Measurements from ENCODE around the gene RIC3.

The RIC3 gene

GRCh38 chr11:8066036-8066910, 102.6 kb downstream of the RIC3 start:
- FAIRE-seq, result no peak

- no peak for FAIRE-seq
Measured at GRCh38 chr11:8065031-8065430, 103.8 kb downstream of the RIC3 start.

- FAIRE-seq, result peak; percentile 33
Measured at GRCh38 chr11:8063324-8063723, 105.5 kb downstream of the RIC3 start.

- FAIRE-seq, result no peak
Measured at GRCh38 chr11:8062781-8063257, 106.0 kb downstream of the RIC3 start.

GRCh38 chr11:8061555-8062428, 107.0 kb downstream of the RIC3 start:
- FAIRE-seq, result no peak

- no peak for FAIRE-seq
Measured at GRCh38 chr11:8060801-8061554, 107.8 kb downstream of the RIC3 start.

- no peak for FAIRE-seq
Measured at GRCh38 chr11:8060146-8060719, 108.6 kb downstream of the RIC3 start.

- no peak for FAIRE-seq
Measured at GRCh38 chr11:8059571-8060011, 109.2 kb downstream of the RIC3 start.

- FAIRE-seq, result no peak
Measured at GRCh38 chr11:8059030-8059429, 109.8 kb downstream of the RIC3 start.

- FAIRE-seq, result no peak
Measured at GRCh38 chr11:8058216-8058615, 110.6 kb downstream of the RIC3 start.

- peak; percentile 48 for FAIRE-seq
Measured at GRCh38 chr11:8056810-8057463, 111.9 kb downstream of the RIC3 start.
